Fibroblast of villous mesenchyme (primary cell): ENCODE measurements around the gene POU3F2. TPM values are rescaled to one million over a fixed set of nuclear protein-coding genes. Genes with fewer than 3 reads are reported as not detected.

Experiments used
- DNase-seq: peaks from one replicate; pipeline ENCODE4 v3.0.0-alpha.2; 2010; ENCODE audit warnings: low read depth
- H3K4me3 ChIP-seq: 2 replicates; pipeline ENCODE4 v1.5.1; 2011; ENCODE audit warnings: low read depth, mild to moderate bottlenecking, low read length
- total RNA-seq: library from RNA; depleted of rRNA; stranded (reverse); fragments of >200 nt; gene quantifications from 2 replicates; pipeline ENCODE4 v1.2.3, GENCODE V29; 2012
- TF ChIP-seq, protein P1 (sequence below): IDR thresholded peaks from 2 replicates; pipeline ENCODE4 v1.5.1; 2012; ENCODE audit warnings: low read depth, mild to moderate bottlenecking, low read length; ENCODE audit not compliant: insufficient read depth

Gene POU3F2
- total RNA-seq, 1 donor = not detected

DNA sequence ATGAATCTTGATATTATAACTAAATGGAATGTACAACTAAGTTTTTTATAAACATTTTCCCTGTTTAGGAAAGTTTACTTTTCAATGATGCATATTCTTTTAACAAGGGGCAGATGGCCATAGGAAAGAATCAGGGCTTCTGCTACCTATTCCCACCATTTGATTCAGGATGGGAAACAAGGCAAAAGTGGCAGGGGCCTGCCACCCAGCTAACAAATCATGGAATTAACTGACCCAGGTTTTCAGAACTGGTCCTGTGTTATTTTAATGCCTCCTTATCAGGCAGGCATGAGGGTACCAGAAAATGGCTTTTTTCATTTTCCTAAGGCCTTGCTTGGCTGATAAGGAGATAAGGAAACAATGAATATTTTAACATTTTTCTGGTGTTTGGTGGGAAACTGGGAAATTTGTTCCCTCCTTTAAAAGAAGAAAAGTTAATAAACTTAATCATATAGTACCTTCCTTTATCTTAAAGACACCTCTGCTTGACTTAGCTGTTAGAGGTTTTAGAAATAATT lies 6.7 kb downstream of the POU3F2 start:
- DNase-seq = no peak
- TF ChIP-seq, protein P1, sequence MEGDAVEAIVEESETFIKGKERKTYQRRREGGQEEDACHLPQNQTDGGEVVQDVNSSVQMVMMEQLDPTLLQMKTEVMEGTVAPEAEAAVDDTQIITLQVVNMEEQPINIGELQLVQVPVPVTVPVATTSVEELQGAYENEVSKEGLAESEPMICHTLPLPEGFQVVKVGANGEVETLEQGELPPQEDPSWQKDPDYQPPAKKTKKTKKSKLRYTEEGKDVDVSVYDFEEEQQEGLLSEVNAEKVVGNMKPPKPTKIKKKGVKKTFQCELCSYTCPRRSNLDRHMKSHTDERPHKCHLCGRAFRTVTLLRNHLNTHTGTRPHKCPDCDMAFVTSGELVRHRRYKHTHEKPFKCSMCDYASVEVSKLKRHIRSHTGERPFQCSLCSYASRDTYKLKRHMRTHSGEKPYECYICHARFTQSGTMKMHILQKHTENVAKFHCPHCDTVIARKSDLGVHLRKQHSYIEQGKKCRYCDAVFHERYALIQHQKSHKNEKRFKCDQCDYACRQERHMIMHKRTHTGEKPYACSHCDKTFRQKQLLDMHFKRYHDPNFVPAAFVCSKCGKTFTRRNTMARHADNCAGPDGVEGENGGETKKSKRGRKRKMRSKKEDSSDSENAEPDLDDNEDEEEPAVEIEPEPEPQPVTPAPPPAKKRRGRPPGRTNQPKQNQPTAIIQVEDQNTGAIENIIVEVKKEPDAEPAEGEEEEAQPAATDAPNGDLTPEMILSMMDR = no peak
- H3K4me3 ChIP-seq = no peak overlapping the region

DNA sequence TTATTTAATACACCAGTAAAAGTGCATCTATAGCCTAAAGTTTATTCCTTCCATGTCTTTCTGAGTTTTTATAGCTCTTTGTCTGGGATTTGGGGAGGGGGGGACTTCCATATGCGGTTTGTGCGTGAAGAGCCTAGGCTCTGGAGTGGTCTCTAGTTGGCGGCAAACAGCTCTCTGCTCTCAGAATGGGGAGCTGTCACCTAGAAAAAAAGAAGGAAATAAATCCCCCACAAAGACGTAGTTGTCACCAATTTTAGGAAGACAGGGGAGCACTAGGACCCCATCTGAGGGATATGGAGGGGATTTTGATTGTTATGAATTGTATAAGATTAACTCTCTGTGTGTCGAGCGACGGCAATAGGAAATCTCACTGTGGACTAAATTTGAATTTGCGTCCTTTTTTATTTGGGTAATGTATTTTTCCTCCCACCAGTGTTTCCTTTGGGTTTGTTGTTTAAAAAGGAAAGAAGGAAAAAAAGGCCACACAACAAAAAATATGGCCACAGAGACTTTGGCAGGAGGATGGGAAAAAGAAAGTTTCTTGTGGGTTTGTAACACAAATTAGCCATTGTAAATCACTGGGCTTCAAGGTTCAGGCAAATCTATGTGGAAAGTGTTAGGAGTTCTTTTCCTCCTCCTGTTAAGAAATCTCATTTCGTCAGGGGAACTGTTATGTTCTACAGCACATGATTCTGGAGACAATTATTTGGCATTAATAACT lies 7.4 kb downstream of the POU3F2 start:
- TF ChIP-seq, protein P1 = no peak
- H3K4me3 ChIP-seq = no peak overlapping the region
- DNase-seq = no peak

DNA sequence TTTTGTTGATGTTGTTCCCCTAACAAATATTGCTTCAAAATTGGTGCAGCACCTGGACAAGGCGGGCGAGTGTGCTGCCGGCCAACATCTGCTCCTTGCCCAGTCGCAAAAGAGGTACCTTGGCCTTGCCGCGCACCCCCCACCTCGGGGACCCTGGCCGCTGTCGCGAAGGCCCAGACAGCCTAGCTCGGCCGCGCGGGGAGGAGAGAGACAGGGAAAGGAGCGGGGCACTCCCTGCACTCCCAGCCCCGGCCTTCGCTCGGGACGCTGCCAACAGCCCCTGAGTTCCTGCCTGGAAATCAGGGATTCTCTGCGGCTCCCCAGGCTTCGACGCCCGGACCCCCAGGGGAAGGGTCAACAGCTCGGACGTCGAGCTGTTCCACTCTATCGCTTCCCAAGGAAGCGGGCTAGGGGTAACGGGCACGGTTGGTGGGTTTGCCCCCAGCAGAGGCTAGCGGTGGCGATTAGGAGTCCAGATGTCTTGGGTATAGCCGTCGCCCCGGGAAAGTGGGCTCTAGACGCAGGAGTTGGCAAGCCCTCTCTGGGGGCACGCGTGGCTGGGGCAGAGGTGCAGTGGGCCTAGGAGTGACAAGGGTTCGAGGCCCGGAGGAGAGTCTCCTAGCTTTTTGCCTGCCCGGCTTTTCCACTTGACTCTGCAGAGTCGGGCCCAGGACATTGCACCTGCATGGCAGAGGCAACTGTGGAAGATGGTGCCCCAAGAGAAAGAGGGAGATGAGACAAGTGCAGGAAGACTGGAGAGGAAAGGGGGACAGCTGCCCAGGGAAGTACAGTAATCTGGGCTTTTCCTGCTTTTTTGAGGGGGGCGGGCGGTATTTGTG lies 8.2 kb downstream of the POU3F2 start:
- no peak for DNase-seq
- no peak overlapping the region for H3K4me3 ChIP-seq
- TF ChIP-seq, protein P1 = no peak

DNA sequence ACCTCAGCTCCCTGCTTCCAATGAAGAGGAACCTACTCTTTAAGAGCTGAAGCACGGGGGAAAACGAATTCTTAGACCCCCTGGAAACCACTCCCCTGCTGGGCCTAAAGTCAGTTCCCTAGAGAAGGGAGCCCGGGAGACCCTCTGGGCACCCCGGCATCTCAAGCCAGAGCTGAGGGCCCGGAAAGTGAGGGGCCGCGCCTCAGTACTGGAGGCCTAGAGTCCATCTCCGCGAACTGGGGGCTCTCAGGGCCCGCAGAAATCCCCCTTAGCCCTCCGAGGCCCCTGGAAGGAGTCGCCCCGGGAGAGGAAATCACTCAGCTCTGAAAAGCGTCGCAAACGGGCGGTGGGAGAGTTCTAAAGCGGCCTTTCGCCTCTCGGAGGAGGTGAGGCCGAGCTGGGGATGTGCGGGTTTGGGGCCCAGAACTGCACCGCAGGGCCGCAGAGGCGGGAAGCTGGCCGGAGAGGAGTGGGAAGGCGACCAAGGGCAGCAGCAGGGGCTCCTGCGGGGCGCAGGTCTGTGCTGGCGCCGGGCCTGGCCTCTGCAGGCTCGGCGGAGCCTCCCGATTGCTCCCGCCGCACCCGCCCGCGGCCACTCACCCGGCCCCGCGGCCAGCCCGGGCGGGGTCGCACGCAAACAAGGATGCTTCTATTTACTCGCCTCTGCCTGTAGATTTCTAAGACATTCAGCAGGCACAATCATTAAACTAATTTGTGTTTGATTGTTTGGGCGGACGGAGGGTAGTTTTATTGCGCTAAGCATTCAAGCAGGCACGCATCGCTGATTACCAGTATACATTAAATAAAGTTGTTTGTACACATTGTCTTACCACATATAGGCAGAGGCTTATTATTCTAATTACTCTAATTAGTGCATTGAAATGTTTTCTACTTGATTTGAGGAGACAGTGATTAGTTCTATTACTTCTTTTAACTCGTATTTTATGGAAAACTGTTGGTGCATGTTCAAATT lies 9.2 kb downstream of the POU3F2 start:
- TF ChIP-seq, protein P1 = no peak
- H3K4me3 ChIP-seq = no peak overlapping the region
- no peak for DNase-seq

DNA sequence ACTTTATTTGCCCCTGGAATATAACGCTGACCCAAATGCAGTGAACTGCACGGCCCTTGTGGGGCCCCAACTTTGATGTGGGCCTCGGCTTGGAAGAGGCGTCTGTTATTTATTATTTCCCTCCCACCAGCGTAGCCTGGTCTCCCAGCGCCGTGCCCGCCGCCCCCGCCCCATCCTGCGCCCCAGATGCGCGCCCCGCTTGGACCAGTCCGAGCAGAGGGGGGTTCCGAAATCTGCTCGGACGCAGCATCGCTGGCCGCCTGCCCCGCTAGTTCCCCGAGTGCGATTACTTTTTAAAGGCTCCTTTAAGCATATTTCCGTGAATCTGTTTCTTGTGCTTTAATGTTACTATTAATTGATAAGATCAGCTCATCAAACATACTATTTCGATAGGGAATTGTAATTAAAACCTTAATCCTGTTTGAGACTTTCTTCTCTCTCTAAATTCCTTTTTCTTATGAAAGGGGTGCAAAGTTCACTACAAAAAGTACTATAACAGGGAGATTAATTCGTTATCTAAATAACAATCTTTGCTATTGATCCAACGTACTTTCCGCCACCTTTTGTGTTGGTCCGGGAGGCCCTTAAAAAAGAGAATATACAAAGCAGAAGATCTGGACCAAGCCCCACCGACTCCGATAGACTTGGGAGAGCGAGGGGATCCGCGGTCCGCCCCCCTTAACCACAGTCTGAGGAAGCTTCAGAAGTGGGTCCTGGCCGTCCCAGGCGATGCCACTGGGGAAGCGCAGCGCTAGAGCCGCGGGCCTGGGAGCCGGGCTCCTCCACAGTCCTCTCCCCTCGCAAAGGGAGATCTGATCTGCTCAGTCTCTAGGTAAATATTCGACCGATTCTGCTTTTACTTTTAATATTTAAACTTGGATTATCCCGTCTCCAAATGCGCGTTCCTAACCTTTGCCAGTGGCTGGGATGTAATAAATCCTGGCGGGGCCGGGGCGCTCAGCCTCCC lies 10.2 kb downstream of the POU3F2 start:
- TF ChIP-seq, protein P1 = no peak
- DNase-seq = no peak
- peak overlapping the region; percentile 14 for H3K4me3 ChIP-seq
